NCI-H1417 (cell line): ENCODE results near the gene SLC34A3.
"Not testable (repeated sequence)": the region's sequence is repeated elsewhere in the genome, so short reads cannot be mapped to it uniquely, and the experiment has no call there.

Source experiments
- DNase-seq, 3 experiments: peaks; one replicate each; lab custom pipeline; 2025; lab: John Stamatoyannopoulos, UW

The SLC34A3 gene

DNA sequence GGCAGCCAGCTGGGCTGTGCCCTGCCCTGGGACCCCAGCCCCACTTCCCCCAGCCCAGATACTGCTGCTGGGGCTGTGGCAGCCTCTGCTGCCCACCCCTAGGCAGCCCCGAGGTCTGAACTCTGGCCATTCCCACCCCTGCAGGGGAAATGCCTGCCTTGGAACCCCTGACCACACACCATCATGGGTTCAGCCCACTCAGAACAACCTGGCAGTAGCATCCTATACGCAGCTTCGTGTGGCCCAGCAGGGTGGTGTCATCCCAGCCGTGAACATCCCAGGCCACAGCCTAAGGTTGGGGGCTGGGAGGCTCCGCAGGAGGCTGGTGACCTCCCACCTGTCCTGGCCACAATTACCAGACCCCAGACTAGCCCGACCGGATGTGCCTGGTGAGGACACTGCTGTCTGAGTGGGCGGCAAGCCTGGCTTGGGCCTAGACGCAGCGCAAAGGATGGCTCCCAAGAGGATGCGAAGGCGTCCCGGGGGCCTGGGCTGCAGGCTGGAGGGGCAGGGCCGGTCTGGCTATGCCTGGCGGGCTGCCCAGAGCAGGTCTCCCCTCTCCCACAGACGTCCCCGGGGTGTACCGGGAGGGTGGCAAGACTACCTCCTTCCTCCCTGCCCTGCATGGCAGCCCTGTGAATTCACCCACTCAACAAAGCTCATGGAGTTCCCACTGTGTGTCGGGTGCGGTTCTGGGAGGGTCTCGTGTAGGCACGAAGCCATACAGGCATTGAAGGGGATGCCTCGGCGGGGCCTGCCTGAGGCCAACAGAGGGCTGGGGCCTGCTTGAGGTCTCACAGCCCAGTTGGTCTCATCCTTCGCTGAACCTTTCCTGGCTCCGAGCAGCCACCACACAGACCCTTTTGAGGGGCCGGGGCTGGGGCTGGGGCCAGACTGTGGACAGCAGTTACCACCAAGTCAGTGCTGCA lies 1.5 kb upstream of the SLC34A3 start:
- DNase-seq: no peak

DNA sequence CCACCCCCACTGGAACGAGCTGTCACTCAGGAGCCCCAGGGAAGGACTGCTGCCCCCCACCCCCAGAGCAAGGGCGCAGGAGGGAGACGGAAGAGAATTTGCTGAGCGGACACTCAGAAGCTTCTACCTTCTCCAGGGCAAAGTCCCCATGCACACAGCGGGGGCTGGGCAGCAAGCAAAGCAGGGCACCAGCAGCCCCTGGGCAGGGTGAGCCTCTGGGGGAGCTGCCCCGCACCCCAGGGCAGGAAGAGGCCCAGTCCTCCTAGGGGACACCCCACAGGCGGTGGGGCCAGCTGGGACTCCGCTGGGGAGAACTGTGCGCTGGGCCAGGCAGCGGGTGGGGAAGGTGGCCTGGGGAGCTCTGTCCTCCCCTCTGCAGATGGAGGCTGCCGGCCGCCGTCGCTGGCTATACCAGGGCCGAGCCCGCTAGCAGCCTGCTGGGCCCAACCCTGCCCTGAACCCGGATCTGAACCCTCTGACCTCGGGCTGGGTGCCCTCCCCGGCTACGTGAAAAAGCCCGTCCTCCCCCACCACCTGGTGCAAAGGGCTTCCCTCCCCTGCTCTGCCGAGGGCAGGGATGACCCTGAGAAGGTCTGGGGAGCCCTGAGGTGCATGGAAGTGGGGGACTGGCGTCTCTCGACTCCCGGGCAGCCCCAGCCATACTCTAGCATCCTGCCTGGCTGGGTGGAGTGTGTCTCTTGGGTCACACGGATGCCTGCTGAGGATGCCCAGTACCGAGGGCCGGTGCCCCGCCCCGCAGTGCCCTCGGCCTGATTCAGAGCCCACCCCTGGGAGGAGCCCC lies 597 bp upstream of the SLC34A3 start:
- no peak for DNase-seq

- no peak for DNase-seq
Measured at GRCh38 chr9:137231372-137232039, 805 bp downstream of the SLC34A3 start.

DNA sequence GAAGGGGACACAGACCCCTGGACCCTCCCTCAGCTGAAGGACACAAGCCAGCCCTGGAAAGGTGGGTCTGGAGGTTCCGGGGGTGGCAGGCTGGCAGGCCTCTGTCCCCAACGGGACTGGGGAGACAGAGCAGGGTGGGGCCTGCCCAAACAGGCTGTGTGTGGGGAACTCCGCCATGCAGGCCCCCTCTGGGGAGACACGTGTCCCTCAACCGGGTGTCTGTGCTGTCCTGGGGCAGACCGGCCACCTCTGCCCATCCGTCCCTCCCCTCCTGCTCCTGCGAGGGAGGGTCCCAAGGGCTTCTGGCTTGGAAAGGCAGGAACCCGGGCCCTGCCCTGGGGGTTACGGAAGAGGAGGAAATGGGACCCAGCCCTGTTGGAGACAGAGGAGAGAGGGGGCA lies 1.4 kb downstream of the SLC34A3 start:
- DNase-seq: no peak

DNA sequence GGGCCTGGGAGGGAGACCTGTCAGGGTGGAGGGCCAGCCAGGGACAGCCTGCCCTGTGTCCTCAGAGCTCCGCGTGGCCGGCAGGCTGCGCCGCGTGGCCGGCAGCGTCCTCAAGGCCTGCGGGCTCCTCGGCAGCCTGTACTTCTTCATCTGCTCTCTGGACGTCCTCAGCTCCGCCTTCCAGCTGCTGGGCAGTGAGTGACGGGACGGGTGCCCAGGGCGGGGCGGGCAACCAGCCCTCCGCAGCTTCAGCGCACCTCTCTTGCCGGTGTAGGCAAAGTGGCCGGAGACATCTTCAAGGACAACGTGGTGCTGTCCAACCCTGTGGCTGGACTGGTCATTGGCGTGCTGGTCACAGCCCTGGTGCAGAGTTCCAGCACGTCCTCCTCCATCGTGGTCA lies 1.8 kb downstream of the SLC34A3 start:
- no peak for DNase-seq

- DNase-seq: peak in 2 of 3 experiments; percentile 64 to 66
Measured at GRCh38 chr9:137233143-137233980, 2.7 kb downstream of the SLC34A3 start.

DNA sequence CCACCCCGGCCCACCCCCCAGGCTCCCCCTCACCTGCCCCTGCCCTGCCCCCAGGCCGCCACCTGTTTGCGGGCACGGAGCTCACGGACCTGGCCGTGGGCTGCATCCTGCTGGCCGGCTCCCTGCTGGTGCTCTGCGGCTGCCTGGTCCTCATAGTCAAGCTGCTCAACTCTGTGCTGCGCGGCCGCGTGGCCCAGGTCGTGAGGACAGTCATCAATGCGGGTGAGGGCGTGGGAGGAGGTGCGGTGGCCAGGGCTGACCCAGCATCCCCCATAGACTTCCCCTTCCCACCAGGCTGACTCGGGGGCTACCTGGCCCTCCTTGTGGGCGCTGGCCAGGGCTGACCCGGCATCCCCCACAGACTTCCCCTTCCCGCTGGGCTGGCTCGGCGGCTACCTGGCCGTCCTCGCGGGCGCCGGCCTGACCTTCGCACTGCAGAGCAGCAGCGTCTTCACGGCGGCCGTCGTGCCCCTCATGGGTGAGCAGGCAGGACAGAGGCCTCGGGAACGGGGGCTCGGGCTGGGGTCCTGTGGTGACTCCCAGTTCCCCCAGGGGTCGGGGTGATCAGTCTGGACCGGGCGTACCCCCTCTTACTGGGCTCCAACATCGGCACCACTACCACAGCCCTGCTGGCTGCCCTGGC lies 3.5 kb downstream of the SLC34A3 start:
- peak in 2 of 3 experiments; percentile 53 to 71 for DNase-seq

DNA sequence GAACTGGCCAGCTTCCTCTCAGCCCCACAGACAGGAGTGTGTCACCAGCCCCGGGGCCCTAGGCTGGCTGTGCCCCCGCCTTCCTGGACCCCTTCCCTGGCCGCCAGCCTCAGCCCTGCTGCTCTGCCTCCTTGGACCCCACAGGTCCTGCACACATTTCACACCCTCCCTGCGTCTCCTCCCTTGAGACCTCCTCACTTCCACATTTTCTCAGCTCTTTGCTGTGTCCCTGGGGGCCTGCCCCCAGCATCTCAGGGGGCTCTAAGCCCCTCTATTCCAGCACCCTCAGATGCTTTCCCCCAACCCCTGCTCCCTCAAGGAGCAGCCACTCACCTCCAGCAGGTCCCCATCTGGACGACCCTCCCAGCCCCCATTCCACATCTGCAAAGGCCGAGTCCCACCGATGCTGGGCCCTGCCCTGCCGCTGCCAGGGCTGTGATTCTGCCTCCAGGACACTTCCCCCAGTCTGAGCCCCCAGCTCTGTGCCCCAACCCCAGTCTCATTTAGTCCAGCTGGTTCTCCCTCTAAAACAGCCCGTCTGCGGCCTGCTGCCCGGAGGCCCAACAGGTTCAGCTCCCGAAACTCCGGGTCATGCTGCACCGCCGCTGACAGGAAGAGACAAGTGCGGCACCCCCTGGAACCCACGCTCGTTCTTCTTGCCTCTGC lies 4.2 kb downstream of the SLC34A3 start:
- no peak for DNase-seq

DNA sequence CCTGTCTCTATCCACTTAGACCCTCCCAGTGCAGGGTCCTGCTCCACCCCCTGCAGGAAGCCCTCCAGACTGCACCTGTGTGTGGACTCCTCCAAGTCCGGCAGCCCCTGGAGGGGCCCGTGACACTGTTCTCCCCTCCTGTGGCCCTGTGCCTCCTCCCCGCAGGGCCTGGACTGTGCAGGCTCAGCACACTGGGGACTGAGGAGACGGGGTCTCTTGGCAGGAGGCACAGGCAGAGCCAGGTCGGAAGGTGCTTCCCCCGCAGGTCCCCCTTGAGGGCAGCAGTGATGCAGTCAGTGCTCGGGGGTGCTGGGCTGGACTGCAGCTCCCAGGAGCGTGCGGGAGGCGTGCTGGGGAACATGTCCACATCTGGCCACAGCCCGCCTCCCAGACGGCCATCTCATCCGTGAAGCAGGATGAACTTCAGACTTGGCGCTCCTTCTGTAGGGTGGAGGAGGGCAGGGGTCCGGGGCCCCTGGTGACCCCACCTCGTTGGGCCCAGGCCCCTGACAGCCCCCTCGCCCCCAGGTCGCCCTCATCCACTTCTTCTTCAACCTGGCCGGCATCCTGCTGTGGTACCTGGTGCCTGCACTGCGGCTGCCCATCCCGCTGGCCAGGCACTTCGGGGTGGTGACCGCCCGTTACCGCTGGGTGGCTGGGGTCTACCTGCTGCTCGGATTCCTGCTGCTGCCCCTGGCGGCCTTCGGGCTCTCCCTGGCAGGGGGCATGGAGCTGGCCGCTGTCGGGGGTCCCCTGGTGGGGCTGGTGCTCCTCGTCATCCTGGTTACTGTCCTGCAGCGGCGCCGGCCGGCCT lies 4.9 kb downstream of the SLC34A3 start:
- DNase-seq: no peak

DNA sequence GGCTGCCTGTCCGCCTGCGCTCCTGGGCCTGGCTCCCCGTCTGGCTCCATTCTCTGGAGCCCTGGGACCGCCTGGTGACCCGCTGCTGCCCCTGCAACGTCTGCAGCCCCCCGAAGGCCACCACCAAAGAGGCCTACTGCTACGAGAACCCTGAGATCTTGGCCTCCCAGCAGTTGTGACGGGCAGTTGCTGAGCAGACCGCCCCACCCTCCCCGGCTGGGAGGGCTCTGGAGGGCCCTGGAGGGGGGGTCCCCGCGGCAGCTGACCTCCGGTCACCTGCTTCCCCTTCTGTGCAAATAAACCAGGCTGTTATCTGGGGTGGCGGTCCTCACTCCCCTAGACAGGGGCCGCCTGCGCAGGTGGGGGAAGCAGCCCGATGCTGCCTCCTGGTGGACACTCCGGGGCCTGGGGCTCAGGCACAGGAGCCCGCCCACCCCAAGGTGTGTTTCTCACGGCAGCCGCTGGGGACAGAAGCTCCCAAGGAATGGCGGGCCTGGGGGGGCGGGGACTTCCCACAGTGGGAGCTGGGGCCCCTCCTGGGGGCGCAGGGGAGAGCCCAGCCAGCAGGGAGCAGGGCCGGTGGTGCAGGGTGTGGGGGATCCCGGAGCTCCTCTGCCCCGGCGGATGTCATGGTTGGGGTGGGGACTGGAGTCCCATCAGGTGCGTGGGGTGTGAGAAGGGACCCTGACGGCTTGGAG lies 5.7 kb downstream of the SLC34A3 start:
- peak; percentile 68 to 91 (median 80) for DNase-seq

- peak in 1 of 3 experiments; percentile 23 for DNase-seq
Measured at GRCh38 chr9:137236936-137237421, 6.3 kb downstream of the SLC34A3 start.

DNA sequence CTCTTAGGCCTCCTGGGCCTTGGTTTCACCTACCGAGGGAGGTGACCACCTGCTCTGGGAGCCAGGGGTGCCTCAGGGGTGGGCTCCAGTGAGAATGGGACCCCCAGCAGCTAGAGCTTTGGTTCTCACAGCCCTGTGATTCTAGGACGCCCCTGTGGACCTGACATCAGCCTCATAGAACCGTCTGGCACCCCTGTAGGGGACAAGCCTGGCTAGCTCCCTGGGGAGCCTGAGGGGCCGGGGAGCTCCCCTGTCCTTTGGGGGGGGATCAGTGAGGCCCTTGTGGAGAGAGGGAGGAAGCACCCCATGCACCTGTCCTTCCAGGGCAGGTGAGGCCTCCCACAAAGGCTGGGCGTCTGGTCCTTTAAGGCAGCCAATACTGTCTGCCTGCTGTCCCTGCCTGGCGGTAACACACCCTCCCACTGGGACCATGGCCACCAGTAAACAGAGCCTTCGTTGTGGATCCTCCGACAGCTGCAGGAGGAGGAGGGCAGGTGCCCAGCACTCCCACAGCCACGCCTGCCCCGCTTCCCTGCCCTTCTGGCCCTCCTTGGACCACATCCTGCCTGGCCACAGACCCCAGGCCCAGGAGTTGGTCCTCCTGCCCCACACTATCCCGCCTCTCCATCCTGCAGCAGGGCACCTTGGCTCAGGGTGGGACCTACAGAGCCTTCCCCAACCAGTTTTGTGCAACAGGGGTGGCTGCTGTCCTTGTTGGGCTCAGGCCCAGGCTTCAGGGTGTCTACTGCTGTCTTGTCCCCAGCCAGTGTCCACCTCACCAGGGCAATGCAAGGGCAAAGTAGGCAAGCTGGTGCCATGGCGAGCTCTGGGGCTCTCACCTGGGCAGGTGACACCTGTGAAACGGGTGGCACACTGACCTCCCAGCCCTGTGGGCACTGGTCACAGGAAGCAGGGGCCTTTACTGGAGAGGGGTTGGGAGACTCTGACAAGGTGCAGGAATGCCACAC lies 7.3 kb downstream of the SLC34A3 start:
- DNase-seq: peak; percentile 40 to 80 (median 64)

- DNase-seq: not testable (repeated sequence)
Measured at GRCh38 chr9:137239541-137240200, 9.0 kb downstream of the SLC34A3 start.

- peak; percentile 49 to 97 (median 94) for DNase-seq
Measured at GRCh38 chr9:137240318-137240840, 9.7 kb downstream of the SLC34A3 start.

DNA sequence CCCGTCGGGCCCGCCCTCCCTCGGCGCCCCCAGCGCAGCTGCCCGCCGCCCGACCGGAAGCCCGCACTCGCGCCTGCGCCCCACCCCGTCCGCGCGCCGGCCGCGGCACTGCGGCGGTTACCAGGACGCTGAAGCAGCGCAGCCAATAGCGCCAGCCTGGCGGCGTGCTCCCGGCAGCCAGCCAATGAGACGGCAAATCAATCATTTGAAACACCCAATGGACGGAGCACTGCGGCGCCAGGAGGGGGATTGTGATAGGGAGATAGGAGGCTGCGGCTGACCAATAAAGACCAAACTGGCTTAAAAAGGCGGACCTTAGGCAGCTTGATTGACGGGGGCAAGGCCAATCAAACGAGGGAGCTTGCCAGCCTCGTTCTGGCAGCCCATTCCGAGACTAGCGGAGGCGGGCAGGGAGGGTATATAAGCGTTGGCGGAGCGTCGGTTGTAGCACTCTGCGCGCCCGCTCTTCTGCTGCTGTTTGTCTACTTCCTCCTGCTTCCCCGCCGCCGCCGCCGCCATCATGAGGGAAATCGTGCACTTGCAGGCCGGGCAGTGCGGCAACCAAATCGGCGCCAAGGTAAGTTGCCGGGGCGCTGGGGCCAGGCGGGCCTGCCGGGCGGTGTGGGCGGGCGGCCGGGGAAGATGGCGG lies 10.3 kb downstream of the SLC34A3 start, which contains the start of gene TUBB4B:
Gene TUBB4B, plus strand, starts transcription at position 447 of the 649 bp plus-strand sequence. Its CDS starts 74 bp downstream, at position 521.
- DNase-seq: peak; percentile 94 to 100 (median 100)
